Breast epithelium (tissue), 3 donors: ENCODE data around the gene ELOA.

Experiments
- POLR2A ChIP-seq: fragments of 450-650 bp; IDR thresholded peaks from one replicate; pipeline ENCODE4 v1.6.1; 2016; ENCODE audit warnings: antibody characterized with exemption, mild to moderate bottlenecking, moderate library complexity
- TF ChIP-seq, protein P1 (sequence below), 3 donors: fragments of 450-650 bp; IDR thresholded peaks; one replicate each; pipeline ENCODE4 v1.5.1; 2016 to 2017; ENCODE audit warnings: antibody characterized with exemption in 3 of 3, mild to moderate bottlenecking in 3 of 3, moderate library complexity in 3 of 3

DNA sequence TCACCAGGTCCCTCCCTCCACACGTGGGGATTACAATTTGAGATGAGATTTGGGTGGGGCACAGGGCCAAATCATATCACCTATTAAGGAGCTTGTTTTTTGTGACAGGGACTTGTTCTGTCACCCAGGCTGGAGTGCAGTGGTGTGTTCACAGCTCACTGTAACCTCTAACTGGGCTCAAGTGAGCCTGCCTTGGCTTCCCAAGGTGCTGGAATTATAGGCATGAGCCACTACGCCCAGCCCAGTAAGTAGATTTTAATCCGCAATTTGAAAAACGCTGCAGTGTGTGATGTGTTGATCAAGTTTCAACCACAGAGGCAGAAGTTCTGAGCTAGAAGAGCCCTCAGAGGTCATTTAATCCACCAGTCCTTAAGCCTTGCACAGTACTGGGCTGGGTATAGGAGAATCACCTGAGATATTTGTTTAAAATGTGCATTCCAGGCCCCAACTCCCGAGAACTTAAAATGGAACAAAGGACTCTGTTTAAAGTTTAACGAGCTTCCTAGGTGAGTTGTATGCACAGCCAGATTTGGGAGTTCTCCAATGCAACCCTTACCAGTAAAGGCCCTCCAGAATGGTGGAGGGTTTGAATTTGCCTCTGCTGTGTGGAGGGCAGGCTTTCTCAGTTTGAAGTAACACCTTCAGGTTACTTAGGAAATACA is 38.3 kb upstream of the ELOA start:
- TF ChIP-seq, protein P1, sequence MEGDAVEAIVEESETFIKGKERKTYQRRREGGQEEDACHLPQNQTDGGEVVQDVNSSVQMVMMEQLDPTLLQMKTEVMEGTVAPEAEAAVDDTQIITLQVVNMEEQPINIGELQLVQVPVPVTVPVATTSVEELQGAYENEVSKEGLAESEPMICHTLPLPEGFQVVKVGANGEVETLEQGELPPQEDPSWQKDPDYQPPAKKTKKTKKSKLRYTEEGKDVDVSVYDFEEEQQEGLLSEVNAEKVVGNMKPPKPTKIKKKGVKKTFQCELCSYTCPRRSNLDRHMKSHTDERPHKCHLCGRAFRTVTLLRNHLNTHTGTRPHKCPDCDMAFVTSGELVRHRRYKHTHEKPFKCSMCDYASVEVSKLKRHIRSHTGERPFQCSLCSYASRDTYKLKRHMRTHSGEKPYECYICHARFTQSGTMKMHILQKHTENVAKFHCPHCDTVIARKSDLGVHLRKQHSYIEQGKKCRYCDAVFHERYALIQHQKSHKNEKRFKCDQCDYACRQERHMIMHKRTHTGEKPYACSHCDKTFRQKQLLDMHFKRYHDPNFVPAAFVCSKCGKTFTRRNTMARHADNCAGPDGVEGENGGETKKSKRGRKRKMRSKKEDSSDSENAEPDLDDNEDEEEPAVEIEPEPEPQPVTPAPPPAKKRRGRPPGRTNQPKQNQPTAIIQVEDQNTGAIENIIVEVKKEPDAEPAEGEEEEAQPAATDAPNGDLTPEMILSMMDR (IDR thresholded peaks at IDR 0.05) = no peak
- no peak for TF ChIP-seq POLR2A
